CD14-positive monocyte (primary cell): ENCODE data around the gene EPB41. TPM values are rescaled to one million over a fixed set of nuclear protein-coding genes. Genes with fewer than 3 reads are reported as not detected.

Source experiments
- DNase-seq, 3 donors: peaks; one replicate each; pipeline ENCODE4 v3.0.0-alpha.2; 2011 to 2022
- H2AFZ ChIP-seq: 2 replicates; pipeline ENCODE4 v1.6.0; 2012; ENCODE audit warnings: mild to moderate bottlenecking, low read depth, low read length, inconsistent platforms; ENCODE audit not compliant: insufficient read depth, poor library complexity, severe bottlenecking
- H3K27ac ChIP-seq, 2 donors: 1 replicate in 1 of 2; 2 replicates in 1 of 2; pipeline ENCODE4 v1.5.1; 2012 to 2013; ENCODE audit warnings: low read length in 2 of 2, control low read depth in 1 of 2, inconsistent platforms in 1 of 2, low read depth in 1 of 2, mild to moderate bottlenecking in 1 of 2
- H3K27me3 ChIP-seq, 2 donors: one replicate each; pipeline versions ENCODE4 v1.6.0 to v1.6.1; 2011 to 2013; ENCODE audit warnings: low read length in 2 of 2; ENCODE audit not compliant: control insufficient read depth in 2 of 2, insufficient read depth in 2 of 2
- H3K36me3 ChIP-seq, 2 donors: replicated peaks in 1 of 2; 1 replicate in 1 of 2; 2 replicates in 1 of 2; pipeline versions ENCODE4 v1.5.1 to v1.6.1; 2012 to 2013; ENCODE audit warnings: low read length in 2 of 2, control low read depth in 1 of 2, inconsistent platforms in 1 of 2, mild to moderate bottlenecking in 1 of 2; ENCODE audit not compliant: insufficient read depth in 2 of 2, control insufficient read depth in 1 of 2
- H3K4me1 ChIP-seq, 2 donors: 1 replicate in 1 of 2; 2 replicates in 1 of 2; pipeline versions ENCODE4 v1.5.1 to v1.6.1; 2012 to 2013; ENCODE audit warnings: low read length in 2 of 2, control low read depth in 1 of 2, inconsistent platforms in 1 of 2, mild to moderate bottlenecking in 1 of 2, moderate library complexity in 1 of 2; ENCODE audit not compliant: insufficient read depth in 2 of 2, control insufficient read depth in 1 of 2
- H3K4me2 ChIP-seq: replicated peaks from 2 replicates; pipeline ENCODE3; 2012; ENCODE audit warnings: low read length, moderate library complexity, mild to moderate bottlenecking; ENCODE audit not compliant: poor library complexity, severe bottlenecking; ENCODE audit errors: extremely low read depth
- H3K4me3 ChIP-seq, 3 experiments: fragments of 200-600 bp in 1 of 3; sonication (generic) in 1 of 3; replicated peaks in 1 of 3; 1 replicate in 2 of 3; 2 replicates in 1 of 3; pipeline ENCODE4 v1.5.1; 2011 to 2013; ENCODE audit warnings: low read length in 3 of 3, mild to moderate bottlenecking in 3 of 3, control low read depth in 2 of 3, low read depth in 2 of 3, inconsistent platforms in 1 of 3, moderate library complexity in 1 of 3
- H3K79me2 ChIP-seq: 2 replicates; pipeline ENCODE4 v1.6.0; 2012; ENCODE audit warnings: mild to moderate bottlenecking, control low read depth, inconsistent platforms, low read length, moderate library complexity; ENCODE audit not compliant: insufficient read depth
- H3K9ac ChIP-seq: 2 replicates; pipeline ENCODE4 v1.6.0; 2017; ENCODE audit warnings: low read length, mild to moderate bottlenecking; ENCODE audit not compliant: insufficient read depth, poor library complexity, severe bottlenecking
- H3K9me3 ChIP-seq, 2 donors: replicated peaks in 1 of 2; 1 replicate in 1 of 2; 2 replicates in 1 of 2; pipeline versions ENCODE4 v1.5.1 to v1.6.1; 2012 to 2013; ENCODE audit warnings: low read length in 2 of 2, control low read depth in 1 of 2; ENCODE audit not compliant: control insufficient read depth in 1 of 2, insufficient read depth in 1 of 2
- H4K20me1 ChIP-seq: 2 replicates; pipeline ENCODE4 v1.6.0; 2012; ENCODE audit warnings: mild to moderate bottlenecking, low read length, control low read depth, moderate library complexity; ENCODE audit not compliant: insufficient read depth
- H3K27ac Mint-ChIP-seq, 7 donors: one replicate each; pipeline ENCODE4 v1.8.0; 2020; ENCODE audit warnings: mild to moderate bottlenecking in 7 of 7, mixed read lengths in 7 of 7, moderate library complexity in 6 of 7, inconsistent platforms in 2 of 7
- H3K27me3 Mint-ChIP-seq, 3 donors: one replicate each; pipeline ENCODE4 v1.8.0; 2021 to 2022; ENCODE audit warnings: low read depth in 3 of 3, mild to moderate bottlenecking in 3 of 3, mixed read lengths in 3 of 3, moderate library complexity in 3 of 3, inconsistent platforms in 1 of 3
- H3K36me3 Mint-ChIP-seq, 2 donors: one replicate each; pipeline ENCODE4 v1.8.0; 2020; ENCODE audit warnings: mixed read lengths in 2 of 2, inconsistent platforms in 1 of 2, mild to moderate bottlenecking in 1 of 2
- H3K4me1 Mint-ChIP-seq: one replicate; pipeline ENCODE4 v1.8.0; 2020; ENCODE audit warnings: mild to moderate bottlenecking, mixed read lengths
- H3K4me3 Mint-ChIP-seq, 2 donors: one replicate each; pipeline ENCODE4 v1.8.0; 2020; ENCODE audit warnings: mild to moderate bottlenecking in 2 of 2, mixed read lengths in 2 of 2, moderate library complexity in 1 of 2
- H3K9me3 Mint-ChIP-seq, 7 donors: one replicate each; pipeline ENCODE4 v1.8.0; 2020 to 2022; ENCODE audit warnings: mixed read lengths in 7 of 7, mild to moderate bottlenecking in 6 of 7, moderate library complexity in 6 of 7, inconsistent platforms in 2 of 7
- WGBS: methylation state at CpG from one replicate; pipeline ENCODE4 v1.1.5; 2013; ENCODE audit warnings: missing lambda C conversion rate; ENCODE audit not compliant: insufficient coverage; 5-methylcytosine and 5-hydroxymethylcytosine counted together
- intact Hi-C, 2 donors: fragments of 100-400 bp; cut with micrococcal nuclease; formaldehyde crosslinking; loops; one replicate each; pipeline versions ENCODE4 v1.15.0 to v1.15.1; 2023
- polyA plus RNA-seq, 3 donors: library from polyadenylated mRNA; depleted of rRNA in 1 of 3; unstranded in 2 of 3; stranded (reverse) in 1 of 3; fragments of 300-500 nt in 2 of 3; fragments of >200 nt in 1 of 3; fragmentation: Illumina TruSeq in 2 of 3; gene quantifications; 1 replicate in 2 of 3; 2 replicates in 1 of 3; pipeline ENCODE4 v1.2.3, GENCODE V29; 2012 to 2021
- TF ChIP-seq, protein P1 (sequence below): fragments of 200-600 bp; IDR thresholded peaks from one replicate; pipeline ENCODE4 v1.8.0; 2022; ENCODE audit warnings: antibody characterized with exemption, mild to moderate bottlenecking

EPB41 gene
- polyA plus RNA-seq, 3 donors: 11.3 to 19.4 (median 18.9) TPM

DNA sequence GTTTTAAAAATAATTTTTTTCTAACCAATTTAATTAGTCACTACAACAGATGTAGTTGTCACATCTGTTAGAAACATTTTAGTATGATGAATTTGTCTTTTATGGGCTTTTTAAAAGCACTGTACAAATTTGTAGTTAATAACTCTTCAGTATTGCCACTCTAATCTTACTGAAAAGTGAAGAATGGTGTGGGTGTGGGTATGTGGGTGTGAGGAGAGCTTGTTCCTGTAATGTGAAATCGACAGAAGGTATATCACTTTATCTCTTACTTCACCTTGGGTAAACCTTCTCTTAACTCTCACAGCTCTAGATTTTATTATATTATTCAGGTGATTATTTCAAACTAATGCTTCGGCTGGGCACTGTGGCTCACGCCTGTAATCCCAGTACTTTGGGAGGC lies 166.8 kb downstream of the EPB41 start:
- Histone ChIP-seq H2AFZ (no peak overlapping the region), H3K79me2 (no peaks in the 10 kb centered on the region), H3K36me3 (peaks cover 8 to 46% of the 10 kb centered on the region in 2 donors), H3K4me2 (no peak overlapping the region), H3K27me3 (no peaks in the 10 kb centered on the region), H3K4me3 (no peak overlapping the region), H4K20me1 (no peaks in the 10 kb centered on the region), H3K4me1 (no peaks in the 10 kb centered on the region), H3K9ac (no peak overlapping the region), H3K9me3 (no peaks in the 10 kb centered on the region), H3K27ac (no peak overlapping the region)
- no peak overlapping the region for H3K27ac Mint-ChIP-seq
- intact Hi-C loops: no loop called here
- no peaks in the 10 kb centered on the region for H3K4me1 Mint-ChIP-seq
- no peaks in the 10 kb centered on the region for H3K9me3 Mint-ChIP-seq
- WGBS: 100% methylated on average over 1 of the region's 3 CpGs
- H3K36me3 Mint-ChIP-seq: peaks cover 24 to 37% of the 10 kb centered on the region in 2 donors
- TF ChIP-seq, protein P1, sequence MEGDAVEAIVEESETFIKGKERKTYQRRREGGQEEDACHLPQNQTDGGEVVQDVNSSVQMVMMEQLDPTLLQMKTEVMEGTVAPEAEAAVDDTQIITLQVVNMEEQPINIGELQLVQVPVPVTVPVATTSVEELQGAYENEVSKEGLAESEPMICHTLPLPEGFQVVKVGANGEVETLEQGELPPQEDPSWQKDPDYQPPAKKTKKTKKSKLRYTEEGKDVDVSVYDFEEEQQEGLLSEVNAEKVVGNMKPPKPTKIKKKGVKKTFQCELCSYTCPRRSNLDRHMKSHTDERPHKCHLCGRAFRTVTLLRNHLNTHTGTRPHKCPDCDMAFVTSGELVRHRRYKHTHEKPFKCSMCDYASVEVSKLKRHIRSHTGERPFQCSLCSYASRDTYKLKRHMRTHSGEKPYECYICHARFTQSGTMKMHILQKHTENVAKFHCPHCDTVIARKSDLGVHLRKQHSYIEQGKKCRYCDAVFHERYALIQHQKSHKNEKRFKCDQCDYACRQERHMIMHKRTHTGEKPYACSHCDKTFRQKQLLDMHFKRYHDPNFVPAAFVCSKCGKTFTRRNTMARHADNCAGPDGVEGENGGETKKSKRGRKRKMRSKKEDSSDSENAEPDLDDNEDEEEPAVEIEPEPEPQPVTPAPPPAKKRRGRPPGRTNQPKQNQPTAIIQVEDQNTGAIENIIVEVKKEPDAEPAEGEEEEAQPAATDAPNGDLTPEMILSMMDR: no peak
- H3K4me3 Mint-ChIP-seq: no peak overlapping the region
- no peaks in the 10 kb centered on the region for H3K27me3 Mint-ChIP-seq
- DNase-seq: no peak

DNA sequence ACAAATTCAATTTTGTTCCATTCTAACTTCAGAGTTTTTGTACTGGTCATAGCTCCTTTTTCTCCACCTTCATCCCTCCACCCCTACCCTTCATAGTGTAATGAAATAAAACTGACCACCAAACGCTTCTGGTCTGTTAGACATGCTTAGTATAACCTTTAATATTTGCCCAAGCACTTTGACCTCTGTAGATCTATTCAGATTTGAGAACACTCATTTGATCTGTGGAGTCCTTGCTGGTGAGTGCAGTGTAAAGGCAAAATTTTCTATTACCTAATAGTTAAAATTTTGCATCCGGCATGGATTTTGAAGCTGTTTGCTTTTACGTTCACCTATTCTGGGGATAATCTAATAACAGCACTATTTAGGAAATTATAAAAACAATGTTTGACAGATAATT lies 168.2 kb downstream of the EPB41 start:
- TF ChIP-seq, protein P1: no peak
- Histone ChIP-seq H3K9me3 (no peaks in the 10 kb centered on the region), H3K27me3 (no peaks in the 10 kb centered on the region), H2AFZ (no peak overlapping the region), H3K36me3 (peaks cover 8 to 38% of the 10 kb centered on the region in 2 donors), H4K20me1 (no peaks in the 10 kb centered on the region), H3K4me3 (no peak overlapping the region), H3K4me1 (no peaks in the 10 kb centered on the region), H3K79me2 (no peaks in the 10 kb centered on the region), H3K4me2 (no peak overlapping the region), H3K27ac (no peak overlapping the region), H3K9ac (no peak overlapping the region)
- no peaks in the 10 kb centered on the region for H3K27me3 Mint-ChIP-seq
- no peaks in the 10 kb centered on the region for H3K4me1 Mint-ChIP-seq
- peaks cover 20 to 36% of the 10 kb centered on the region in 2 donors for H3K36me3 Mint-ChIP-seq
- H3K27ac Mint-ChIP-seq: no peak overlapping the region
- no peak for DNase-seq
- WGBS: no CpG with 5 or more reads among the region's 3 CpGs
- no peaks in the 10 kb centered on the region for H3K9me3 Mint-ChIP-seq
- no peak overlapping the region for H3K4me3 Mint-ChIP-seq
- intact Hi-C loops: no loop called here
